GM23338 (cell line): ENCODE data around the gene FANCC. TPM values are rescaled to one million over a fixed set of nuclear protein-coding genes. Genes with fewer than 3 reads are reported as not detected.

ENCODE experiments used
- ATAC-seq: fragments of 200-7000 bp; cut with Tn5 transposase; 3 replicates; pipeline ENCODE4 v1.9.1; 2020
- DNase-seq: peaks from one replicate; pipeline ENCODE4 v3.0.0-alpha.2; 2015; ENCODE audit warnings: low spot score
- H2AFZ ChIP-seq: fragments of 200-600 bp; sonication (generic); 2 replicates; pipeline ENCODE4 v1.8.0; 2016; ENCODE audit warnings: antibody characterized with exemption, mild to moderate bottlenecking, moderate library complexity
- H3F3A ChIP-seq: fragments of 200-600 bp; sonication (generic); replicated peaks from 2 replicates; pipeline ENCODE4 v1.8.0; 2017; ENCODE audit warnings: antibody characterized with exemption, mixed run types, low read depth
- H3K27ac ChIP-seq: fragments of 200-600 bp; sonication (generic); 2 replicates; pipeline ENCODE4 v1.6.1; 2016; ENCODE audit warnings: low read depth
- H3K27me3 ChIP-seq: fragments of 200-600 bp; sonication (generic); 2 replicates; pipeline ENCODE4 v1.8.0; 2016; ENCODE audit warnings: mild to moderate bottlenecking, mixed run types, moderate library complexity; ENCODE audit not compliant: insufficient read depth
- H3K36me3 ChIP-seq: fragments of 200-600 bp; sonication (generic); 2 replicates; pipeline ENCODE4 v1.8.0; 2016; ENCODE audit warnings: mild to moderate bottlenecking; ENCODE audit not compliant: insufficient read depth
- H3K4me1 ChIP-seq: fragments of 200-600 bp; sonication (generic); 2 replicates; pipeline ENCODE4 v1.8.0; 2016; ENCODE audit warnings: mild to moderate bottlenecking, moderate library complexity; ENCODE audit not compliant: insufficient read depth
- H3K4me2 ChIP-seq: fragments of 200-600 bp; sonication (generic); 2 replicates; pipeline ENCODE4 v1.7.1; 2017; ENCODE audit warnings: mixed run types
- H3K4me3 ChIP-seq: fragments of 200-600 bp; sonication (generic); 2 replicates; pipeline ENCODE4 v1.6.1; 2016; ENCODE audit warnings: mixed run types
- H3K79me2 ChIP-seq: fragments of 200-600 bp; sonication (generic); replicated peaks from 2 replicates; pipeline ENCODE4 v1.8.0; 2017; ENCODE audit warnings: mild to moderate bottlenecking; ENCODE audit not compliant: insufficient read depth
- H3K9me2 ChIP-seq: fragments of 200-600 bp; sonication (generic); 2 replicates; pipeline ENCODE4 v1.8.0; 2017; ENCODE audit not compliant: insufficient read depth
- H4K20me1 ChIP-seq: fragments of 200-600 bp; sonication (generic); replicated peaks from 2 replicates; pipeline ENCODE4 v1.8.0; 2017; ENCODE audit warnings: mild to moderate bottlenecking; ENCODE audit not compliant: insufficient read depth
- H3K27ac Mint-ChIP-seq: 2 replicates; pipeline ENCODE4 v1.8.0; 2020; ENCODE audit warnings: inconsistent platforms, mild to moderate bottlenecking, moderate library complexity, mixed read lengths
- H3K27me3 Mint-ChIP-seq: 3 replicates; pipeline ENCODE4 v1.8.0; 2022; ENCODE audit warnings: low read depth, mild to moderate bottlenecking, moderate library complexity, mixed read lengths, inconsistent platforms; ENCODE audit not compliant: insufficient read depth, poor library complexity
- H3K36me3 Mint-ChIP-seq: 3 replicates; pipeline ENCODE4 v1.8.0; 2021; ENCODE audit warnings: low read depth, mild to moderate bottlenecking, inconsistent platforms, moderate library complexity, mixed read lengths
- H3K4me1 Mint-ChIP-seq: 3 replicates; pipeline ENCODE4 v1.8.0; 2020; ENCODE audit warnings: mild to moderate bottlenecking, inconsistent platforms, mixed read lengths
- H3K4me3 Mint-ChIP-seq: 3 replicates; pipeline ENCODE4 v1.8.0; 2021; ENCODE audit warnings: moderate library complexity, mild to moderate bottlenecking, inconsistent platforms, mixed read lengths
- H3K9me3 Mint-ChIP-seq: 3 replicates; pipeline ENCODE4 v1.8.0; 2020; ENCODE audit warnings: moderate library complexity, mild to moderate bottlenecking, inconsistent platforms, mixed read lengths
- CREB1 ChIP-seq: fragments of 250-450 bp; sonication (Bioruptor Pico); IDR thresholded peaks from 2 replicates; pipeline ENCODE4 v1.5.0; 2020; ENCODE audit warnings: low read depth, mild to moderate bottlenecking, moderate library complexity
- EZH2 ChIP-seq: fragments of 200-600 bp; sonication (generic); IDR thresholded peaks from one replicate; pipeline ENCODE4 v1.8.0; 2017; ENCODE audit warnings: antibody characterized with exemption, mild to moderate bottlenecking, low read depth; ENCODE audit not compliant: unreplicated experiment
- EZH2phosphoT487 ChIP-seq: fragments of 200-600 bp; sonication (generic); IDR thresholded peaks from one replicate; pipeline ENCODE4 v1.8.1; 2018; ENCODE audit warnings: antibody characterized with exemption; ENCODE audit not compliant: unreplicated experiment
- JUNB ChIP-seq: IDR thresholded peaks from one replicate; pipeline ENCODE4 v1.6.1; 2016; ENCODE audit warnings: antibody characterized with exemption; ENCODE audit not compliant: unreplicated experiment
- NANOG ChIP-seq: IDR thresholded peaks from 2 replicates; pipeline ENCODE4 v1.6.1; 2016; ENCODE audit warnings: antibody characterized with exemption, borderline replicate concordance
- POLR2AphosphoS5 ChIP-seq: IDR thresholded peaks from 2 replicates; pipeline ENCODE4 v1.6.1; 2016; ENCODE audit warnings: antibody characterized with exemption, low read depth
- REST ChIP-seq: IDR thresholded peaks from one replicate; pipeline ENCODE4 v1.6.1; 2018; ENCODE audit warnings: antibody characterized with exemption; ENCODE audit not compliant: unreplicated experiment
- STAT1 ChIP-seq: IDR thresholded peaks from one replicate; pipeline ENCODE4 v1.6.1; 2016; ENCODE audit warnings: antibody characterized with exemption; ENCODE audit not compliant: unreplicated experiment
- ZNF114 ChIP-seq: fragments of 250-450 bp; sonication (Bioruptor Pico); IDR thresholded peaks from 2 replicates; pipeline ENCODE4 v1.5.0; 2020; ENCODE audit warnings: mild to moderate bottlenecking, moderate library complexity
- ZNF331 ChIP-seq: fragments of 250-450 bp; sonication (Bioruptor Pico); IDR thresholded peaks from 2 replicates; pipeline ENCODE4 v1.5.0; 2020; ENCODE audit warnings: low read depth, mild to moderate bottlenecking, moderate library complexity
- polyA plus RNA-seq: library from polyadenylated mRNA; unstranded; fragments of >200 nt; fragmentation: Nextera tagmentation; extraction: Ambion mirVana; gene quantifications from 2 replicates; pipeline ENCODE4 v1.2.1, GENCODE V29; 2016
- total RNA-seq: library from RNA; depleted of rRNA; stranded (reverse); fragments of >200 nt; shearing (Covaris generic); gene quantifications from 2 replicates; pipeline ENCODE4 v1.2.3, GENCODE V29; 2014
- TF ChIP-seq, protein P1 (sequence below): fragments of 250-450 bp; sonication (Bioruptor Pico); IDR thresholded peaks from 2 replicates; pipeline ENCODE4 v1.5.0; 2020; ENCODE audit warnings: mild to moderate bottlenecking, moderate library complexity
- TF ChIP-seq, protein P2 (sequence below), 2 experiments: fragments of 200-600 bp in 1 of 2; sonication (generic) in 1 of 2; conservative IDR thresholded peaks; 2 replicates each; pipeline versions ENCODE4 v1.5.1 to v1.6.1; 2016 to 2017; ENCODE audit warnings: antibody characterized with exemption in 2 of 2, low read depth in 2 of 2, mild to moderate bottlenecking in 2 of 2, moderate library complexity in 1 of 2
- TF ChIP-seq, protein P3 (sequence below): IDR thresholded peaks from 2 replicates; pipeline ENCODE4 v1.6.1; 2016; ENCODE audit warnings: antibody characterized with exemption

FANCC gene
- total and polyA plus RNA-seq, 2 experiments from 2014 or later = 7.8 to 18.1 TPM

GRCh38 chr9:95098391-95098921, 219.1 kb downstream of the FANCC start:
- H2AFZ ChIP-seq = no peak overlapping the region
- no peaks in the 10 kb centered on the region for H3K9me3 Mint-ChIP-seq
- H3K27ac ChIP-seq = no peak overlapping the region
- peaks cover 9% of the 10 kb centered on the region for H3K27me3 Mint-ChIP-seq
- DNase-seq (no peak), ATAC-seq (no peak)
- H3F3A ChIP-seq = no peaks in the 10 kb centered on the region
- no peak overlapping the region for H3K4me3 Mint-ChIP-seq
- no peaks in the 10 kb centered on the region; the same call in 1 of the 2 replicates for H3K4me1 ChIP-seq
- H3K4me1 Mint-ChIP-seq = peaks cover 33% of the 10 kb centered on the region
- H3K36me3 Mint-ChIP-seq = peaks cover 12% of the 10 kb centered on the region
- no peak overlapping the region for H3K27ac Mint-ChIP-seq
- H4K20me1 ChIP-seq = no peaks in the 10 kb centered on the region
- no peaks in the 10 kb centered on the region for H3K36me3 ChIP-seq
- no peaks in the 10 kb centered on the region for H3K79me2 ChIP-seq
- no peak overlapping the region for H3K4me3 ChIP-seq
- no peaks in the 10 kb centered on the region for H3K27me3 ChIP-seq
- TF ChIP-seq CREB1 (CRISPR knock-in tag) (no peak), ZNF331 (CRISPR knock-in tag) (no peak), REST (no peak), EZH2phosphoT487 (no peak), NANOG (no peak), JUNB (no peak), STAT1 (no peak), POLR2AphosphoS5 (no peak), EZH2 (no peak), ZNF114 (no peak)
- TF ChIP-seq, protein P1, sequence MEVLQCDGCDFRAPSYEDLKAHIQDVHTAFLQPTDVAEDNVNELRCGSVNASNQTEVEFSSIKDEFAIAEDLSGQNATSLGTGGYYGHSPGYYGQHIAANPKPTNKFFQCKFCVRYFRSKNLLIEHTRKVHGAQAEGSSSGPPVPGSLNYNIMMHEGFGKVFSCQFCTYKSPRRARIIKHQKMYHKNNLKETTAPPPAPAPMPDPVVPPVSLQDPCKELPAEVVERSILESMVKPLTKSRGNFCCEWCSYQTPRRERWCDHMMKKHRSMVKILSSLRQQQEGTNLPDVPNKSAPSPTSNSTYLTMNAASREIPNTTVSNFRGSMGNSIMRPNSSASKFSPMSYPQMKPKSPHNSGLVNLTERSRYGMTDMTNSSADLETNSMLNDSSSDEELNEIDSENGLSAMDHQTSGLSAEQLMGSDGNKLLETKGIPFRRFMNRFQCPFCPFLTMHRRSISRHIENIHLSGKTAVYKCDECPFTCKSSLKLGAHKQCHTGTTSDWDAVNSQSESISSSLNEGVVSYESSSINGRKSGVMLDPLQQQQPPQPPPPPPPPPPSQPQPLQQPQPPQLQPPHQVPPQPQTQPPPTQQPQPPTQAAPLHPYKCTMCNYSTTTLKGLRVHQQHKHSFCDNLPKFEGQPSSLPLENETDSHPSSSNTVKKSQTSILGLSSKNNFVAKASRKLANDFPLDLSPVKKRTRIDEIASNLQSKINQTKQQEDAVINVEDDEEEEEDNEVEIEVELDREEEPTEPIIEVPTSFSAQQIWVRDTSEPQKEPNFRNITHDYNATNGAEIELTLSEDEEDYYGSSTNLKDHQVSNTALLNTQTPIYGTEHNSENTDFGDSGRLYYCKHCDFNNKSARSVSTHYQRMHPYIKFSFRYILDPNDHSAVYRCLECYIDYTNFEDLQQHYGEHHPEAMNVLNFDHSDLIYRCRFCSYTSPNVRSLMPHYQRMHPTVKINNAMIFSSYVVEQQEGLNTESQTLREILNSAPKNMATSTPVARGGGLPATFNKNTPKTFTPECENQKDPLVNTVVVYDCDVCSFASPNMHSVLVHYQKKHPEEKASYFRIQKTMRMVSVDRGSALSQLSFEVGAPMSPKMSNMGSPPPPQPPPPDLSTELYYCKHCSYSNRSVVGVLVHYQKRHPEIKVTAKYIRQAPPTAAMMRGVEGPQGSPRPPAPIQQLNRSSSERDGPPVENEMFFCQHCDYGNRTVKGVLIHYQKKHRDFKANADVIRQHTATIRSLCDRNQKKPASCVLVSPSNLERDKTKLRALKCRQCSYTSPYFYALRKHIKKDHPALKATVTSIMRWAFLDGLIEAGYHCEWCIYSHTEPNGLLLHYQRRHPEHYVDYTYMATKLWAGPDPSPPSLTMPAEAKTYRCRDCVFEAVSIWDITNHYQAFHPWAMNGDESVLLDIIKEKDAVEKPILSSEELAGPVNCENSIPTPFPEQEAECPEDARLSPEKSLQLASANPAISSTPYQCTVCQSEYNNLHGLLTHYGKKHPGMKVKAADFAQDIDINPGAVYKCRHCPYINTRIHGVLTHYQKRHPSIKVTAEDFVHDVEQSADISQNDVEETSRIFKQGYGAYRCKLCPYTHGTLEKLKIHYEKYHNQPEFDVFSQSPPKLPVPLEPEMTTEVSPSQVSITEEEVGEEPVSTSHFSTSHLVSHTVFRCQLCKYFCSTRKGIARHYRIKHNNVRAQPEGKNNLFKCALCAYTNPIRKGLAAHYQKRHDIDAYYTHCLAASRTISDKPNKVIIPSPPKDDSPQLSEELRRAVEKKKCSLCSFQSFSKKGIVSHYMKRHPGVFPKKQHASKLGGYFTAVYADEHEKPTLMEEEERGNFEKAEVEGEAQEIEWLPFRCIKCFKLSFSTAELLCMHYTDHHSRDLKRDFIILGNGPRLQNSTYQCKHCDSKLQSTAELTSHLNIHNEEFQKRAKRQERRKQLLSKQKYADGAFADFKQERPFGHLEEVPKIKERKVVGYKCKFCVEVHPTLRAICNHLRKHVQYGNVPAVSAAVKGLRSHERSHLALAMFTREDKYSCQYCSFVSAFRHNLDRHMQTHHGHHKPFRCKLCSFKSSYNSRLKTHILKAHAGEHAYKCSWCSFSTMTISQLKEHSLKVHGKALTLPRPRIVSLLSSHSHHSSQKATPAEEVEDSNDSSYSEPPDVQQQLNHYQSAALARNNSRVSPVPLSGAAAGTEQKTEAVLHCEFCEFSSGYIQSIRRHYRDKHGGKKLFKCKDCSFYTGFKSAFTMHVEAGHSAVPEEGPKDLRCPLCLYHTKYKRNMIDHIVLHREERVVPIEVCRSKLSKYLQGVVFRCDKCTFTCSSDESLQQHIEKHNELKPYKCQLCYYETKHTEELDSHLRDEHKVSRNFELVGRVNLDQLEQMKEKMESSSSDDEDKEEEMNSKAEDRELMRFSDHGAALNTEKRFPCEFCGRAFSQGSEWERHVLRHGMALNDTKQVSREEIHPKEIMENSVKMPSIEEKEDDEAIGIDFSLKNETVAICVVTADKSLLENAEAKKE = no peak
- TF ChIP-seq, protein P2, sequence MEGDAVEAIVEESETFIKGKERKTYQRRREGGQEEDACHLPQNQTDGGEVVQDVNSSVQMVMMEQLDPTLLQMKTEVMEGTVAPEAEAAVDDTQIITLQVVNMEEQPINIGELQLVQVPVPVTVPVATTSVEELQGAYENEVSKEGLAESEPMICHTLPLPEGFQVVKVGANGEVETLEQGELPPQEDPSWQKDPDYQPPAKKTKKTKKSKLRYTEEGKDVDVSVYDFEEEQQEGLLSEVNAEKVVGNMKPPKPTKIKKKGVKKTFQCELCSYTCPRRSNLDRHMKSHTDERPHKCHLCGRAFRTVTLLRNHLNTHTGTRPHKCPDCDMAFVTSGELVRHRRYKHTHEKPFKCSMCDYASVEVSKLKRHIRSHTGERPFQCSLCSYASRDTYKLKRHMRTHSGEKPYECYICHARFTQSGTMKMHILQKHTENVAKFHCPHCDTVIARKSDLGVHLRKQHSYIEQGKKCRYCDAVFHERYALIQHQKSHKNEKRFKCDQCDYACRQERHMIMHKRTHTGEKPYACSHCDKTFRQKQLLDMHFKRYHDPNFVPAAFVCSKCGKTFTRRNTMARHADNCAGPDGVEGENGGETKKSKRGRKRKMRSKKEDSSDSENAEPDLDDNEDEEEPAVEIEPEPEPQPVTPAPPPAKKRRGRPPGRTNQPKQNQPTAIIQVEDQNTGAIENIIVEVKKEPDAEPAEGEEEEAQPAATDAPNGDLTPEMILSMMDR (conservative IDR thresholded peaks at IDR 0.05; ENCODE audit: low read depth in 2 of 2) = no peak
- TF ChIP-seq, protein P3, sequence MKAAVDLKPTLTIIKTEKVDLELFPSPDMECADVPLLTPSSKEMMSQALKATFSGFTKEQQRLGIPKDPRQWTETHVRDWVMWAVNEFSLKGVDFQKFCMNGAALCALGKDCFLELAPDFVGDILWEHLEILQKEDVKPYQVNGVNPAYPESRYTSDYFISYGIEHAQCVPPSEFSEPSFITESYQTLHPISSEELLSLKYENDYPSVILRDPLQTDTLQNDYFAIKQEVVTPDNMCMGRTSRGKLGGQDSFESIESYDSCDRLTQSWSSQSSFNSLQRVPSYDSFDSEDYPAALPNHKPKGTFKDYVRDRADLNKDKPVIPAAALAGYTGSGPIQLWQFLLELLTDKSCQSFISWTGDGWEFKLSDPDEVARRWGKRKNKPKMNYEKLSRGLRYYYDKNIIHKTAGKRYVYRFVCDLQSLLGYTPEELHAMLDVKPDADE = no peak
- H3K4me2 ChIP-seq = no peak overlapping the region
- H3K9me2 ChIP-seq = no peaks in the 10 kb centered on the region
